GM18861 (cell line): Measurements from ENCODE around the gene UGT2B11.
"Not testable (repeated sequence)": the region's sequence is repeated elsewhere in the genome, so short reads cannot be mapped to it uniquely, and the experiment has no call there.

Experiments
- ATAC-seq: cut with Tn5 transposase; IDR thresholded peaks from one replicate; pipeline ENCODE4 v1.9.1; 2021; ENCODE audit not compliant: unreplicated experiment

The UGT2B11 gene

DNA sequence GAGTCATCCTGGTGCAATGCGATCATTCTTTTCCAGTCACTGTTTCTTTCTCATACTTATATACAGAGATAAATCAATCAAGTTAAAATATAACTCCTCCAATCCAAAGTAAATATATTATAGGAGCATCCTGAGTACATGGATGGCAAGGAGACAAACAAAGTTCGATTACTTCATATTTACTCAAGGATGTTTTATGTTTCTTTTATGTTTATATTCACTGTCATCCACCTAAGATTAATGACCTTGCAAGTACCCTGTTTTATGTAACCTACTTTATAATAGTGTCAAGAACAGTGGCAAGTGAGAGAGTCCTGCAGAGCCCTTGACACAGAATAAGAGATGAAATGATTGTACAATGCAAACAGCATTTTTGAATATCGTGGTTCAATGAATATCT, at the start of gene UGT2B11:
Gene UGT2B11, minus strand, starts transcription at position 33 of the 400 bp plus-strand sequence. Its CDS starts 26 bp downstream, at position 7.
- no peak for ATAC-seq

DNA sequence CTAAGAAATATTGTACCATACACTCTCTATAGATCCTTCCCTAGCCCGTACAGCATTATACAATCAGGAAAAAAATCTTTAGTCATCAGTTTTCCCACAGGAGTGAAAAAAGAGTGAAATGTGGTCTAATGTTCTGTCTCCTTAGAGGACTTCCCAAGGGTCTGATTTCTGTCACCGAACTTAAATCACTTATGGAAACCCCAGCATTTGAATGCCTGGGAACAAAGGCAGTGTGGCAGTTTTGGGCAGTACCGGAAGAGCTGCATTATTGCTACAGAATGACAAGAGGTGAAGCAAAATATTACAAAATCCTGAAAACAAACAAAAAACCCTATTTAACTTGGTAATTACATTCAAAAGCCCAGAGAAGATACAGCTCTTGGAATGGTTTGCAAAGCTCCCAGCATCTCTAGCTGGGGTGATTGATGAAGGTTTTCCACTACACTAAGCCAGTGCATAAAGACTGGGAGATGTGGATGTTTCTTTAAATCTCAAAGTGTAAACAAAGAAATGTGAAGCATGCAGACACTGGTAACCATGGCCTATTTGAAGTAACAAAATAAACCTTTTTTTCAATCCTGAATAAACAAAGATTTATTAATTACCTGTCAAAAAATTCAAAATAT, 38.7 kb upstream of the UGT2B11 start:
- ATAC-seq = not testable (repeated sequence)

GRCh38 chr4:69250884-69251283, 36.3 kb upstream of the UGT2B11 start:
- not testable (repeated sequence) for ATAC-seq

GRCh38 chr4:69242562-69243240, 28.2 kb upstream of the UGT2B11 start:
- not testable (repeated sequence) for ATAC-seq

- not testable (repeated sequence) for ATAC-seq
These were observed 27.2 kb upstream of the UGT2B11 start for GRCh38 chr4:69241746-69242145.

DNA sequence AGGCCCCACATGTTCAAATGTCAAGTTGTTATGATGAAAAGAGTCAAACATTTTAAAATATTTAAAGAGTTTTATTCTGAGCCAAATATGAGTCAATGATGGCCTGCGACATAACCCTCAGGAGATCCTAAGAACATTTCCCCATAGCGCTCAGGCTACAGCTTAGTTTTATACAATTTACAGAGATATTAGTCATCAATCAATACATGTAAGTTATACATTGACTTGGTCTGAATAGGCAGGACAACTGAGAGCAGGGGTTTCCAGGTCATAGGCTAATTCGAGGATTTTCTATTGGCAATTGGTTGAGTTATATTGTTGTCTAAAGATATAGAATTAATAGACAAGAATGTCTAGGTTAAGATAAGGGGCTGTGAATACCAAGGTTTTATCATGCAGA, 26.2 kb upstream of the UGT2B11 start:
- not testable (repeated sequence) for ATAC-seq

- ATAC-seq = no peak
These were observed 25.1 kb upstream of the UGT2B11 start for GRCh38 chr4:69239557-69240168.

DNA sequence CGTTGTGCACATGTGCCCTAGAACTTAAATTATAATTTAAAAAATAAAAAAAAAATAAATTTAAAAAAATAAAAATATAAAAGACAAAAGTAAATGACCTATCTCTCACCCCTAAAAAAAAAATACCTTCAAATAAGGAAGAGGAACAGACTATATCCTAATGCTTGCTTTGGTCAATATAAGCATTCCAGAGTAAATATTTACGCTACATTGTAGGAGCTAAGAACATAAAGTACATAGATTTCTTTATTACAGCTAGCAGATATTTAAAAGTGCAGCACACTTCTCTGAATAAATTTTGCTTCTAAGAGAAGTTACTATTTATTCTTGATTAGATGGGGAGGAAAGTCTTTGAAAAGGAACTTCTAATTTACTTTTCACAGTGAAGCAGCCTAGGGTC, 24.5 kb upstream of the UGT2B11 start:
- no peak for ATAC-seq

DNA sequence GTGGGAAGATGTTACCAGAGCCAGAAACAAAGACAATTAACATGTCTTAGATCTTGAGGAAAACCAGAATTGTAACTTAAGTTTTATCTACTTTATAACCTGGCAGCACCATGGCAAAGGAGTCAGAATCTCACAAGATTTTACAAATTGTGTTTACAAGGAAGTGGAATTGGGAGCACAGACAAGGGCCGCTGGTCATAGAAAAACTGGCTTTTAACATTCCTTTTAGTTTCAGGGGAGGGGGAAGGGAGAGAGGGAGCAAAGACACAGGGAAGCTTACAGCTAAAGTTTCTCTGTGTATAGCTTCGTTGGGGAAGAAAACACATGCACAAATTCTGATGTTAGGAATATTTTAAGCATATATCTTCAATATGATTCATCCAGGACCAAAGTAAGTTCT, 10.3 kb upstream of the UGT2B11 start:
- no peak for ATAC-seq

- ATAC-seq = not testable (repeated sequence)
These were observed 8.7 kb upstream of the UGT2B11 start for GRCh38 chr4:69223277-69223676.

- not testable (repeated sequence) for ATAC-seq
These were observed 3.9 kb upstream of the UGT2B11 start for GRCh38 chr4:69218491-69218890.

DNA sequence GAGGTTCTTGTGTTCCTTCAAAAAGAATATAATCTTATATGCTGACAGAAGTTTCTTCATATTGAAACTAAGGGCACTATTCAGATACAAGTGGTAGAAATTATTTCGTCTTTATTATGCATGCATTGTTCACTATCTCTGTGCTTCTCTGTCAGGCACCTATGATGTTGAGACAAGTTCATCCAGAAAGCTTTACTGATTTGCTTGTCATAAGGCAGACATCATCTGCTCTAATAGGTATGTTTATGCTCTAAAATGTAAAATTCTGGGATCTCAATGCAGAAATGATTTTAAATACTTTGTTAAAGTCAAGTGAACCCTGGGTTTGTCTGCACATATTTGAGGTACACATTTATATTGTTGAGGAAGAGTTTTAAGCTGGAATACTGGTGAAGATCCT, 3.6 kb downstream of the UGT2B11 start:
- no peak for ATAC-seq

DNA sequence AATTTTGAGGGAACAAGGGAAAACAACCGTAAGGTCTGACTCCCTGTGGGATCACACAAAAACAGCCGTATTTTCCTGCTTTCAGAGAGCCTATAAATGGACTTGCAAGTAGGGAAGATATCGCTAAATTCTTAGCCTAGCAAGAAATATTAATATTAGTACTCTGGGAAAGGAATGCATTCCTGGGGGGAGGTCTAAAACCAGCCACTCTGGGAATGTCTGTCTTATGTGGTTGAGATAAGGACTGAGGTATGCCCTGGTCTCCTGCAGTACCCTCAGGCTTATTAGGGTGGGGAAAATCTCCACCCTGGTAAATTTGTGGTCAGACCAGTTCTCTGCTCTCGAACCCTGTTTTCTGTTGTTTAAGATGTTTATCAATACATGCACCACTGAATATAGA, 16.0 kb downstream of the UGT2B11 start:
- not testable (repeated sequence) for ATAC-seq

GRCh38 chr4:69196209-69196965, 18.2 kb downstream of the UGT2B11 start:
- no peak for ATAC-seq

GRCh38 chr4:69194166-69194565, 20.4 kb downstream of the UGT2B11 start:
- no peak for ATAC-seq

GRCh38 chr4:69191905-69192304, 22.6 kb downstream of the UGT2B11 start:
- not testable (repeated sequence) for ATAC-seq

DNA sequence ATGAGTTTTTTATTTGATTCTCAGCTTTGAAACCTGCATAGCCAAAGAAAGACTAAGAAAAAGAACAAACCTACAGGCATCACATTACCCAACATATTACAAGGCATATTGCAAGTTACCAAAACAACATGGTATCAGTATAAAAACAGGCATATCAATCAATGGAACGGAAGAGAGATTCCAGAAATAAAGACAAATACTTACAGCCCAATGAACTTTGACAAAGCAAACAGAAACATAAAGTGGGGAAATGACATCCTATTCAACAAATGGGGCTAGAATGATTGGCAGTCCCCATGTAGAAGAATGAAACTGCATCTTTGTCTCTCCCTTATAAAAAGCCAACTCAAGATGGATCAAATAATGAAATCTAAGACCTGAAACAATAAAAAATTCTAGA, 23.9 kb downstream of the UGT2B11 start:
- not testable (repeated sequence) for ATAC-seq

DNA sequence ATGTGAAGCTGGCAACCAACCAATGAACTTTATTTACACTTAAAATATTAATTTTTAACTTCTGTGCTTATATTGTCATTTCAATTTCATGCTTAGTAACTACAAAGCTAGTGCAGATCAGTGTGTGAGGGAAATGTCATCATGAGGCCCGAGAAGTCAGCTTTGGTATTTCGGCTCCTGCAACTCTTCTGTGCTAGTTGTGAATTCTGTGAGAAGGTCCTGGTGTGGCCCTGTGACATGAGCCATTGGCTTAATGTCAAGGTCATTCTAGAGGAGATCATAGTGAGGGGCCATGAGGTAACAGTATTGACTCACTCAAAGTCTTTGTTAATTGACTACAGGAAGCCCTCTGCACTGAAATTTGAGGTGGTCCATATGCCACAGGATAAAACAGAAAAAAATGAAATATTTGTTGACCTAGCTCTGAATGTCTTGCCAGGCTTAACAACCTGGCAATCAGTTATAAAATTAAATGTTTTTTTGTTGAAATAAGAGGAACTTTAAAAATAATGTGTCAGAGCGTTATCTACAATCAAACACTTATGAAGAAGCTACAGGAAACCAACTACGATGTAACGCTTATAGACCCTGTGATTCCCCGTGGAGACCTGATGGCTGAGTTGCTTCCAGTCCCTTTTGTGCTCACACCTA, 32.9 kb downstream of the UGT2B11 start:
- ATAC-seq = not testable (repeated sequence)

GRCh38 chr4:69179817-69180216, 34.7 kb downstream of the UGT2B11 start:
- ATAC-seq = not testable (repeated sequence)

DNA sequence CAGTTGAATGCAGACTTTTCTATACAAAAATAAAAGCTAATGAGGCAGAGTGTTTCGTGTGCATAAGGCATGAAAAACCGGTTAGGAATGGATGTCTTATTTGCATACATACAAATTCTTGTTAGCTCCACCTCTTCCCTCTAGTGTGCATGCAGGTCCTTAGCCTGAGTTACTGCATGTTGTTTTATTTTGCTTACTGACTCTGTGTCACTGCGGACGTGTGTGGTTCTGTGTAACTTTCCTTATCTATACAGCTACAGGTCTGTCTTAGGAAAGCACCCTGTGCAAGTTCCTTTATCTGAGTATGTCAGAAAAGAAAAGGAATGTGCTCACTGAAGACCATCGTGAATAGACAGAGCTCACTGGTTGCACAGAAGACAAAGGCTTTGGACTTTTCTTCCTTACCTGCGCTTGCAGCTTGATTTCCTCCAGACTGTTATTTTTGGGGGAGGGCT, 35.8 kb downstream of the UGT2B11 start:
- ATAC-seq = not testable (repeated sequence)
